Liver (tissue), 9 donors: ENCODE results near the gene ZBTB25. TPM values are rescaled to one million over a fixed set of nuclear protein-coding genes. Genes with fewer than 3 reads are reported as not detected.

Experiments
- DNase-seq: peaks from one replicate; pipeline ENCODE4 v3.0.0-alpha.2; 2017; ENCODE audit warnings: low spot score
- H3K27ac ChIP-seq, 2 donors: one replicate each; pipeline ENCODE4 v1.7.0; 2013; ENCODE audit warnings: inconsistent platforms in 2 of 2, low read length in 2 of 2, control low read depth in 1 of 2, low read depth in 1 of 2, mild to moderate bottlenecking in 1 of 2
- H3K27me3 ChIP-seq, 4 donors: one replicate each; pipeline versions ENCODE4 v1.6.1 to v1.7.0; 2013; ENCODE audit warnings: low read length in 3 of 4, inconsistent platforms in 1 of 4, mild to moderate bottlenecking in 1 of 4, moderate library complexity in 1 of 4; ENCODE audit not compliant: control insufficient read depth in 4 of 4, insufficient read depth in 4 of 4
- H3K36me3 ChIP-seq, 4 donors: one replicate each; pipeline versions ENCODE4 v1.6.1 to v1.7.0; 2013; ENCODE audit warnings: low read length in 3 of 4, mild to moderate bottlenecking in 3 of 4, low read depth in 1 of 4, moderate library complexity in 1 of 4; ENCODE audit not compliant: control insufficient read depth in 4 of 4, insufficient read depth in 3 of 4
- H3K4me1 ChIP-seq, 4 donors: one replicate each; pipeline versions ENCODE4 v1.6.1 to v1.7.0; 2013; ENCODE audit warnings: low read length in 3 of 4, mild to moderate bottlenecking in 3 of 4, moderate library complexity in 1 of 4; ENCODE audit not compliant: control insufficient read depth in 4 of 4, insufficient read depth in 4 of 4
- H3K4me3 ChIP-seq, 3 donors: one replicate each; pipeline versions ENCODE4 v1.6.1 to v1.7.0; 2013; ENCODE audit warnings: low read length in 3 of 3, control low read depth in 1 of 3, low read depth in 1 of 3, mild to moderate bottlenecking in 1 of 3
- H3K9ac ChIP-seq, 2 donors: one replicate each; pipeline ENCODE4 v1.7.0; 2013; ENCODE audit warnings: low read length in 2 of 2, mild to moderate bottlenecking in 2 of 2, moderate library complexity in 2 of 2, control low read depth in 1 of 2, low read depth in 1 of 2
- H3K9me3 ChIP-seq, 4 donors: one replicate each; pipeline versions ENCODE4 v1.6.1 to v1.7.0; 2013; ENCODE audit warnings: low read length in 3 of 4; ENCODE audit not compliant: control insufficient read depth in 4 of 4
- ATF3 ChIP-seq: IDR thresholded peaks from 2 replicates; pipeline ENCODE4 v1.6.1; 2016; ENCODE audit warnings: antibody characterized with exemption
- CTCF ChIP-seq: fragments of 150-350 bp; IDR thresholded peaks from 2 replicates; pipeline ENCODE4 v1.5.1; 2017; ENCODE audit warnings: improper control_type of control experiment, low read depth, low read length; ENCODE audit not compliant: missing input control
- EGR1 ChIP-seq, 2 donors: IDR thresholded peaks; 2 replicates each; pipeline ENCODE4 v1.6.1; 2016 to 2018; ENCODE audit warnings: antibody characterized with exemption in 2 of 2, low read depth in 2 of 2
- FOXA1 ChIP-seq: IDR thresholded peaks from 2 replicates; pipeline ENCODE4 v1.6.1; 2016; ENCODE audit warnings: antibody characterized with exemption
- FOXA2 ChIP-seq: IDR thresholded peaks from 2 replicates; pipeline ENCODE4 v1.6.1; 2016; ENCODE audit warnings: antibody characterized with exemption
- GABPA ChIP-seq, 2 donors: IDR thresholded peaks in 1 of 2; conservative IDR thresholded peaks in 1 of 2; 2 replicates each; pipeline ENCODE4 v1.6.1; 2016; ENCODE audit warnings: antibody characterized with exemption in 2 of 2, mild to moderate bottlenecking in 1 of 2, moderate library complexity in 1 of 2
- HNF4A ChIP-seq, 2 donors: conservative IDR thresholded peaks; 2 replicates each; pipeline ENCODE4 v1.6.1; 2016; ENCODE audit warnings: antibody characterized with exemption in 2 of 2, mild to moderate bottlenecking in 2 of 2
- HNF4G ChIP-seq: IDR thresholded peaks from 2 replicates; pipeline ENCODE4 v1.6.1; 2016; ENCODE audit warnings: antibody characterized with exemption
- JUND ChIP-seq, 2 donors: IDR thresholded peaks; 2 replicates each; pipeline ENCODE4 v1.6.1; 2016; ENCODE audit warnings: antibody characterized with exemption in 2 of 2
- MAX ChIP-seq: IDR thresholded peaks from 2 replicates; pipeline ENCODE4 v1.6.1; 2016; ENCODE audit warnings: antibody characterized with exemption
- NR2F2 ChIP-seq: IDR thresholded peaks from 2 replicates; pipeline ENCODE4 v1.6.1; 2016; ENCODE audit warnings: antibody characterized with exemption
- RAD21 ChIP-seq, 2 donors: IDR thresholded peaks; 2 replicates each; pipeline ENCODE4 v1.6.1; 2016; ENCODE audit warnings: antibody characterized with exemption in 2 of 2, mild to moderate bottlenecking in 2 of 2
- REST ChIP-seq: IDR thresholded peaks from 2 replicates; pipeline ENCODE4 v1.6.1; 2016; ENCODE audit warnings: antibody characterized with exemption, mild to moderate bottlenecking
- RXRA ChIP-seq, 2 donors: IDR thresholded peaks; 2 replicates each; pipeline ENCODE4 v1.6.1; 2017 to 2018; ENCODE audit warnings: antibody characterized with exemption in 2 of 2, mild to moderate bottlenecking in 1 of 2
- SP1 ChIP-seq: IDR thresholded peaks from 2 replicates; pipeline ENCODE4 v1.6.1; 2018; ENCODE audit warnings: antibody characterized with exemption, mild to moderate bottlenecking
- TAF1 ChIP-seq: conservative IDR thresholded peaks from 2 replicates; pipeline ENCODE4 v1.6.1; 2016; ENCODE audit warnings: antibody characterized with exemption, mild to moderate bottlenecking
- YY1 ChIP-seq: IDR thresholded peaks from 2 replicates; pipeline ENCODE4 v1.6.1; 2016; ENCODE audit warnings: antibody characterized with exemption, mild to moderate bottlenecking
- ZBTB33 ChIP-seq: IDR thresholded peaks from 2 replicates; pipeline ENCODE4 v1.6.1; 2016; ENCODE audit warnings: antibody characterized with exemption
- WGBS: extraction: QIAGEN DNeasy Blood & Tissue Kit; methylation state at CpG from one replicate; pipeline ENCODE4 v1.1.7; 2013; 5-methylcytosine and 5-hydroxymethylcytosine counted together
- polyA plus RNA-seq, 2 donors: library from polyadenylated mRNA; stranded (reverse) in 1 of 2; unstranded in 1 of 2; fragments of 200-250 nt in 1 of 2; fragments of >200 nt in 1 of 2; fragmentation: Nextera tagmentation in 1 of 2; extraction: Ambion mirVana in 1 of 2; gene quantifications; one replicate each; pipeline versions ENCODE4 v1.2.1 to v1.2.3, GENCODE V29; 2013 to 2015
- total RNA-seq, 2 donors: library from RNA; depleted of rRNA; stranded (reverse); fragments of >200 nt; gene quantifications; one replicate each; pipeline ENCODE4 v1.2.3, GENCODE V29; 2014
- donor health status: healthy.
- donor health status: healthy.
- donor health status: healthy.
- donor health status: healthy.
- donor health status: healthy.

ZBTB25 gene
- total and polyA plus RNA-seq, 4 donors, result 1.4 to 5.9 (median 3.7) TPM

- H3K36me3 ChIP-seq, result peaks cover 0 to 6% (median 1%) of the 10 kb centered on the region in 4 donors
- H3K9me3 ChIP-seq, result no peaks in the 10 kb centered on the region
- no peaks in the 10 kb centered on the region for H3K27me3 ChIP-seq
- DNase-seq, result no peak
- H3K4me1 ChIP-seq, result peaks cover 0 to 7% (median under 1%) of the 10 kb centered on the region in 4 donors
- no peak overlapping the region for H3K4me3 ChIP-seq
- H3K27ac ChIP-seq, result no peak overlapping the region
- no peak overlapping the region for H3K9ac ChIP-seq
- 79% methylated on average over 1 of the region's 1 CpG for WGBS
- TF ChIP-seq FOXA1 (no peak), EGR1 (IDR thresholded peaks at IDR 0.05; ENCODE audit: low read depth in 2 of 2) (no peak), HNF4G (no peak), CTCF (no peak), YY1 (no peak), JUND (IDR thresholded peaks at IDR 0.05) (no peak), REST (no peak), RAD21 (IDR thresholded peaks at IDR 0.05) (no peak), MAX (no peak), GABPA (IDR thresholded peaks at IDR 0.05 in 1 of 2, conservative IDR thresholded peaks at IDR 0.05 in 1 of 2) (no peak), FOXA2 (no peak), HNF4A (conservative IDR thresholded peaks at IDR 0.05) (no peak), ZBTB33 (no peak), NR2F2 (no peak), RXRA (IDR thresholded peaks at IDR 0.05) (no peak), SP1 (no peak), ATF3 (no peak)
These were observed 13.3 kb upstream of the ZBTB25 start for GRCh38 chr14:64516969-64517368.

GRCh38 chr14:64515053-64515452, 11.4 kb upstream of the ZBTB25 start:
- Histone ChIP-seq H3K36me3 (no peaks in the 10 kb centered on the region), H3K27ac (no peak overlapping the region), H3K4me1 (peaks cover 2 to 17% (median 7%) of the 10 kb centered on the region in 4 donors), H3K27me3 (no peaks in the 10 kb centered on the region), H3K9ac (no peak overlapping the region), H3K9me3 (no peaks in the 10 kb centered on the region), H3K4me3 (no peak overlapping the region)
- DNase-seq, result no peak
- WGBS, result 23% methylated on average over 1 of the region's 1 CpG
- TF ChIP-seq ZBTB33 (no peak), ATF3 (no peak), HNF4G (no peak), HNF4A (conservative IDR thresholded peaks at IDR 0.05) (no peak), EGR1 (IDR thresholded peaks at IDR 0.05; ENCODE audit: low read depth in 2 of 2) (no peak), YY1 (no peak), TAF1 (no peak), JUND (IDR thresholded peaks at IDR 0.05) (no peak), GABPA (IDR thresholded peaks at IDR 0.05 in 1 of 2, conservative IDR thresholded peaks at IDR 0.05 in 1 of 2) (no peak), RAD21 (IDR thresholded peaks at IDR 0.05) (no peak), SP1 (no peak), RXRA (IDR thresholded peaks at IDR 0.05) (no peak), NR2F2 (no peak), FOXA2 (no peak), FOXA1 (no peak), CTCF (no peak), MAX (no peak)
